Omental fat pad (tissue), 4 donors: ENCODE data around the gene CTSS. TPM values are rescaled to one million over a fixed set of nuclear protein-coding genes. Genes with fewer than 3 reads are reported as not detected.

Experiments
- ATAC-seq: fragments of 150-250 bp; one replicate; pipeline ENCODE4 v1.9.1; 2016; ENCODE audit warnings: mild to moderate bottlenecking, moderate library complexity; ENCODE audit not compliant: low FRiP score
- DNase-seq: peaks from one replicate; pipeline ENCODE4 v3.0.0-alpha.2; 2019; ENCODE audit warnings: low spot score
- CTCF ChIP-seq, 3 donors: fragments of 450-650 bp; IDR thresholded peaks; one replicate each; pipeline ENCODE4 v1.5.1; 2016 to 2017; ENCODE audit warnings: antibody characterized with exemption in 3 of 3, mild to moderate bottlenecking in 3 of 3, moderate library complexity in 2 of 3
- total RNA-seq, 4 donors: library from RNA; depleted of rRNA; stranded (reverse); fragments of >200 nt; gene quantifications; one replicate each; pipeline ENCODE4 v1.1.0, GENCODE V29; 2016

The CTSS gene
- total RNA-seq, 4 donors from 2014 or later = 95.7 to 310 (median 139) TPM

GRCh38 chr1:150793221-150793620 lies 27.6 kb upstream of the CTSS start:
- TF ChIP-seq CTCF (IDR thresholded peaks at IDR 0.05) = no peak
- DNase-seq = no peak
- no peak for ATAC-seq

- no peak for DNase-seq
- TF ChIP-seq CTCF (IDR thresholded peaks at IDR 0.05) = no peak
- ATAC-seq = no peak
Observed at GRCh38 chr1:150791585-150791984, 26.0 kb upstream of the CTSS start.

GRCh38 chr1:150789396-150789795 lies 23.8 kb upstream of the CTSS start:
- TF ChIP-seq CTCF (IDR thresholded peaks at IDR 0.05) = no peak
- DNase-seq (no peak), ATAC-seq (no peak)

GRCh38 chr1:150788946-150789345 lies 23.4 kb upstream of the CTSS start:
- no peak for DNase-seq
- no peak for ATAC-seq
- TF ChIP-seq CTCF (IDR thresholded peaks at IDR 0.05) = no peak

GRCh38 chr1:150787455-150787854 lies 21.9 kb upstream of the CTSS start:
- no peak for ATAC-seq

GRCh38 chr1:150780510-150780909 lies 14.9 kb upstream of the CTSS start:
- DNase-seq (no peak), ATAC-seq (no peak)

More at GRCh38 chr1:150787455-150787854, 21.9 kb upstream of the CTSS start:
- no peak for TF ChIP-seq CTCF (IDR thresholded peaks at IDR 0.05)
- DNase-seq = no peak

More at GRCh38 chr1:150780510-150780909, 14.9 kb upstream of the CTSS start:
- TF ChIP-seq CTCF (IDR thresholded peaks at IDR 0.05) = no peak
